Activated CD4-positive, CD25-positive, alpha-beta regulatory T cell treated with anti-CD3 and anti-CD28 coated beads, Interleukin-2, amount 50 U/mL, for 16 hours (primary cell): ENCODE measurements around the gene IQCE.
A peak's percentile ranks its signal among the peaks of the same experiment; 100 is the strongest.

Source experiments
- DNase-seq: peaks from one replicate; pipeline ENCODE4 v3.0.0-alpha.2; 2020; ENCODE audit warnings: low read depth, low spot score

The IQCE gene

GRCh38 chr7:2558629-2559282, at the start of gene IQCE:
Gene IQCE (plus strand): TSS chr7:2558979. CDS start chr7:2559182, 203 bp downstream.
- peak; percentile 80 for DNase-seq

GRCh38 chr7:2509298-2509906, 49.4 kb upstream of the IQCE start:
- no peak for DNase-seq

GRCh38 chr7:2510130-2510776, 48.5 kb upstream of the IQCE start:
- DNase-seq = no peak

GRCh38 chr7:2510909-2511768, 47.6 kb upstream of the IQCE start:
- no peak for DNase-seq

GRCh38 chr7:2511769-2512168, 47.0 kb upstream of the IQCE start:
- no peak for DNase-seq

- DNase-seq = no peak
These were observed 46.6 kb upstream of the IQCE start for GRCh38 chr7:2512179-2512661.

GRCh38 chr7:2512713-2513112, 46.1 kb upstream of the IQCE start:
- DNase-seq = no peak

- DNase-seq = no peak
These were observed 45.1 kb upstream of the IQCE start for GRCh38 chr7:2513702-2514101.

GRCh38 chr7:2514473-2515423, 44.0 kb upstream of the IQCE start:
- no peak for DNase-seq

- no peak for DNase-seq
These were observed 43.2 kb upstream of the IQCE start for GRCh38 chr7:2515424-2516193.

GRCh38 chr7:2516194-2516555, 42.6 kb upstream of the IQCE start:
- no peak for DNase-seq

- no peak for DNase-seq
These were observed 41.8 kb upstream of the IQCE start for GRCh38 chr7:2517026-2517425.

GRCh38 chr7:2517678-2518507, 40.9 kb upstream of the IQCE start:
- no peak for DNase-seq

- no peak for DNase-seq
These were observed 40.1 kb upstream of the IQCE start for GRCh38 chr7:2518737-2519118.

GRCh38 chr7:2519119-2519930, 39.5 kb upstream of the IQCE start, which contains the start of gene LFNG:
Gene LFNG (plus strand): TSS chr7:2519774. CDS start chr7:2519862, 88 bp downstream.
- peak; percentile 62 for DNase-seq

- DNase-seq = no peak
These were observed 38.5 kb upstream of the IQCE start for GRCh38 chr7:2520131-2520760.

- DNase-seq = no peak
These were observed 38.0 kb upstream of the IQCE start for GRCh38 chr7:2520761-2521290.

- DNase-seq = no peak
These were observed 37.4 kb upstream of the IQCE start for GRCh38 chr7:2521341-2521745.
